ENCODE measurements around the gene GABBR1.

GABBR1 gene

GRCh38 chr6:29608131-29608530 lies 24.9 kb downstream of the GABBR1 start:
- Histone ChIP-seq H4K20me1 (ENCODE audit: insufficient read depth, low read length) (no peaks in the 10 kb centered on the region), H3K9me3 (ENCODE audit: insufficient read depth, low read length) (no peaks in the 10 kb centered on the region), H3K36me3 (replicated peaks; ENCODE audit: low read depth, low read length) (peaks cover 3% of the 10 kb centered on the region), H3K9ac (ENCODE audit: low read length) (no peak overlapping the region), H3K4me1 (ENCODE audit: low read length) (no peaks in the 10 kb centered on the region), H3K4me2 (ENCODE audit: low read length) (no peak overlapping the region), H3K4me3 (ENCODE audit: low read length) (no peak overlapping the region), H3K27me3 (ENCODE audit: low read depth, low read length) (no peaks in the 10 kb centered on the region), H3K79me2 (ENCODE audit: low read length) (no peaks in the 10 kb centered on the region), H3K27ac (ENCODE audit: low read length) (no peak overlapping the region), H2AFZ (ENCODE audit: low read depth, low read length) (no peak overlapping the region)
- no peak for TF ChIP-seq CTCF (IDR thresholded peaks at IDR 0.05; ENCODE audit: low read depth, low read length)
- TF ChIP-seq EZH2phosphoT487 (IDR thresholded peaks at IDR 0.05; ENCODE audit: low read depth), result no peak

- no peaks in the 10 kb centered on the region for H3K27me3 ChIP-seq (ENCODE audit: low read depth, low read length)
- no peak overlapping the region for H3K4me3 ChIP-seq (ENCODE audit: low read length)
- TF ChIP-seq CTCF (IDR thresholded peaks at IDR 0.05; ENCODE audit: low read depth, low read length), result no peak
- no peak for TF ChIP-seq EZH2phosphoT487 (IDR thresholded peaks at IDR 0.05; ENCODE audit: low read depth)
- H2AFZ ChIP-seq (ENCODE audit: low read depth, low read length), result no peak overlapping the region
- H3K36me3 ChIP-seq (replicated peaks; ENCODE audit: low read depth, low read length), result peaks cover 3% of the 10 kb centered on the region
- no peaks in the 10 kb centered on the region for H3K9me3 ChIP-seq (ENCODE audit: insufficient read depth, low read length)
- H3K4me1 ChIP-seq (ENCODE audit: low read length), result no peaks in the 10 kb centered on the region
- H3K9ac ChIP-seq (ENCODE audit: low read length), result no peak overlapping the region
- no peaks in the 10 kb centered on the region for H3K79me2 ChIP-seq (ENCODE audit: low read length)
- H4K20me1 ChIP-seq (ENCODE audit: insufficient read depth, low read length), result no peaks in the 10 kb centered on the region
- no peak overlapping the region for H3K27ac ChIP-seq (ENCODE audit: low read length)
- no peak overlapping the region for H3K4me2 ChIP-seq (ENCODE audit: low read length)
Observed at GRCh38 chr6:29603930-29604329, 29.1 kb downstream of the GABBR1 start.

- no peak overlapping the region for H3K9ac ChIP-seq (ENCODE audit: low read length)
- no peaks in the 10 kb centered on the region for H4K20me1 ChIP-seq (ENCODE audit: insufficient read depth, low read length)
- no peak overlapping the region for H2AFZ ChIP-seq (ENCODE audit: low read depth, low read length)
- H3K9me3 ChIP-seq (ENCODE audit: insufficient read depth, low read length), result no peaks in the 10 kb centered on the region
- H3K36me3 ChIP-seq (replicated peaks; ENCODE audit: low read depth, low read length), result peaks cover 3% of the 10 kb centered on the region
- H3K27me3 ChIP-seq (ENCODE audit: low read depth, low read length), result no peaks in the 10 kb centered on the region
- no peak overlapping the region for H3K27ac ChIP-seq (ENCODE audit: low read length)
- no peaks in the 10 kb centered on the region for H3K4me1 ChIP-seq (ENCODE audit: low read length)
- H3K4me2 ChIP-seq (ENCODE audit: low read length), result no peak overlapping the region
- TF ChIP-seq EZH2phosphoT487 (IDR thresholded peaks at IDR 0.05; ENCODE audit: low read depth), result no peak
- TF ChIP-seq CTCF (IDR thresholded peaks at IDR 0.05; ENCODE audit: low read depth, low read length), result no peak
- H3K4me3 ChIP-seq (ENCODE audit: low read length), result no peak overlapping the region
- no peaks in the 10 kb centered on the region for H3K79me2 ChIP-seq (ENCODE audit: low read length)
Observed at GRCh38 chr6:29603456-29603855, 29.5 kb downstream of the GABBR1 start.

GRCh38 chr6:29602564-29603361 lies 30.2 kb downstream of the GABBR1 start:
- Histone ChIP-seq H3K79me2 (ENCODE audit: low read length) (no peaks in the 10 kb centered on the region), H3K4me2 (ENCODE audit: low read length) (no peak overlapping the region), H4K20me1 (ENCODE audit: insufficient read depth, low read length) (no peaks in the 10 kb centered on the region), H3K4me3 (ENCODE audit: low read length) (no peak overlapping the region), H3K4me1 (ENCODE audit: low read length) (no peaks in the 10 kb centered on the region), H3K9ac (ENCODE audit: low read length) (no peak overlapping the region), H2AFZ (ENCODE audit: low read depth, low read length) (no peak overlapping the region), H3K27ac (ENCODE audit: low read length) (no peak overlapping the region), H3K36me3 (replicated peaks; ENCODE audit: low read depth, low read length) (peaks cover 3% of the 10 kb centered on the region), H3K9me3 (ENCODE audit: insufficient read depth, low read length) (no peaks in the 10 kb centered on the region), H3K27me3 (ENCODE audit: low read depth, low read length) (no peaks in the 10 kb centered on the region)
- TF ChIP-seq EZH2phosphoT487 (IDR thresholded peaks at IDR 0.05; ENCODE audit: low read depth), result no peak
- TF ChIP-seq CTCF (IDR thresholded peaks at IDR 0.05; ENCODE audit: low read depth, low read length), result no peak
